HL-60/S4 (cell line): ENCODE measurements around the gene NDUFA8.

Experiments used
- in situ Hi-C: fragments of 300-500 bp; cut with MboI; formaldehyde crosslinking; loops from 2 replicates; pipeline ENCODE4 v1.14.3; 2022; ENCODE audit warnings: low sequenced_read_pairs

The NDUFA8 gene

DNA sequence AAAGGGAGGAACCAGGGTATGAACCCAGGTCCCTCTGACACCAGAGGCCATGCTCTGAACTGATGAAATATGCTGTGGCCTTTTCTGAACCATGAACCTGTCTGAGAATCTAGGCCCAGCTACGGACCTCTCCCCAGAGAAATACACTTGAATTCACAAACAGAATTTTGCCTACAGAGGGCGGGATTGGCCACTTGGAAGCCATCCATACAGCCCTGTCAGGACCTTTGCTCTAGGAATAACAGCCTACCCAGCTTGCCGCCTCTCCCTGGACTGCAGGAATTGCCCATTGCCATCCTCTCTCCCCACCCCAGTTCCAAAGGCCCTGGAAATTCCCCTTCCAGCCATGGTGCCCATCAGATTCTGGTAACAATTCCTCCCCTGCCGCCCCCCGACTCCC lies 26.7 kb upstream of the NDUFA8 start:
- in situ Hi-C loops: no loop called here

- in situ Hi-C loops: no loop called here
Observed at GRCh38 chr9:122184551-122184950, 25.0 kb upstream of the NDUFA8 start.

DNA sequence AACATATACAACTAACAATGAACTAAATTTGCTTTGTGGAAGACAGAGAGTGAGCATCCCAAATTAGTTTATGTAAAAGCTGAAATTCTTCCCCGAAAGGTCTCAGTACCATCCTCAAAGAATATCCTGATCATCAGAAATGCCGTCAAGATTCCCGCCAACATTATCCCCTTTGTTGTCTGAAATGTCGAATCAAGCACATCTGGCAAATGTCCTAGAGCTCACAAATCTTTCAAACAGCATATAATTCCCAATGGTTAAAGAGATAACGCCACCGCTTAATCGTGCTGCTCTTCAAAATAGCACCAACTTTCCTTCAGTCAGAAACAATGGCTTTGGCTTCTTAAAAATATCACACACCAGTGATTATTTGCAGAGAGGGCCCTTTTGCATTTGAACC lies 23.9 kb upstream of the NDUFA8 start:
- in situ Hi-C loops: no loop called here

DNA sequence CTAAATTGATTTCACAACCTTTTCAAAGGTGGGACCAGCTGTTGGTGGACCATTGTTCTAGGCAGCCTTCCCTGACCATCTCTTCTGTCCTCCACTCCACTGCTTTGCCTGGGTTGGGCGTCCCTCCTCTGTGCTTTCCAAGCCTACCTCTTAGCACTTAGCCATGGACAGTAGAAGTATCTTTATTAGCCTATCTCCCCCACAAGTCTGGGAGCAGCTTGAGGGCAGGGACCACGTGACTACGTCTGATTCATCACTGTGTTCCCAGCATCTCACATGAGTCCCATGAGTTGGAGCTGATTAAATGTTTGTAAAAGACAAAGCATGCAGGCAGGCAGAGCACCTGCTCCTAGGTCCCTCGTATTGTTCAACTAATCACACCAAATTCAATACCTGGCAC lies 21.1 kb upstream of the NDUFA8 start:
- in situ Hi-C loops: no loop called here

DNA sequence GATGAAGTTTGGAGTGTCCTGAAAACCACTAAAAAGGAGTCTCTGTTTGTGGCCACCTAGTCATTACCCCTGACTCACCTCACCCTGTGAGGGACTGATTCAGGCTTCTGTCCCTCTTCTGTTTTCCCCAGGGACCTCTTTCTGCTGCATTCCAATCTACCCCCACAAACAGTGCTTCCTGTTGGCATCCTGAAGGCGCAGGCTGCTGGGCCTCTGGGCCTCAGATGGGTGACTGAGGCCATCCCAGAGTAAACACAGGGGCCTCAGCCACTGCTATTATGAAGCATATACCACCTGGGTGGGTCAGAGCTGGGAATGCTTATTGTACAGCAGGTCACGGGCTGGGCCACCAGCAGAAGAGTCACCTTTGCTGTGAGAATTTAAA lies 20.1 kb upstream of the NDUFA8 start:
- in situ Hi-C loops: no loop called here

DNA sequence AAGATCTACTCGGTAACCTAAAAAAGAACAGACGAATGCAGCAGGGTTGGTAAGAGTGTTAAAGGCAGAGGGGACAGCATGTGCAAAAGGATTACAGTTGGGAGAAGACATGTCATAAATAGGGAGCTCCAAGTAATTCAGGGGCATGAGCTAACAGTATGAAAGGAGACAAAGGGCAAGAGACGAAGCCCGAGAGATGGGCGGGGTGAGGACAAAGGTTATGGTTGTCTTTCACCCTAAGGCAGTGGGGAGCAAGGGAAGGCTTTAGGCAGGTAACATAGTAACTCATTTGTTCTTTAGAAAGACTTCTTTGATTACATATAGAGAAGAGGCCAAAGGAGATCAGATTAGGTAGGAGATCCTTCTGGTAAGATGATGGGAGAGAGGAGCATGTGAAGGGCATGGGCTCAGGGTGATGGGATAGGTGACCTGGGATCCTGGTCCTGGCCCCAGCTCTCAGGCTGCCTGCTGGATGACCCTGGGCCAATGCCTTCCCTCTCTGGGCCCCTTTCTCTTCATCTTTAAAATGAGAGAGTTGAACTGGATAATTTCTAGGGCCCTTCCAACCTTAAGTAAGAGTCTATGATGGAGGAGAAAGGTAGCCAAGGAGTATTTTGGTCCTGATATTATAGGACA lies 19.6 kb upstream of the NDUFA8 start:
- in situ Hi-C loops: no loop called here

- in situ Hi-C loops: no loop called here
Observed at GRCh38 chr9:122176916-122177315, 17.3 kb upstream of the NDUFA8 start.

DNA sequence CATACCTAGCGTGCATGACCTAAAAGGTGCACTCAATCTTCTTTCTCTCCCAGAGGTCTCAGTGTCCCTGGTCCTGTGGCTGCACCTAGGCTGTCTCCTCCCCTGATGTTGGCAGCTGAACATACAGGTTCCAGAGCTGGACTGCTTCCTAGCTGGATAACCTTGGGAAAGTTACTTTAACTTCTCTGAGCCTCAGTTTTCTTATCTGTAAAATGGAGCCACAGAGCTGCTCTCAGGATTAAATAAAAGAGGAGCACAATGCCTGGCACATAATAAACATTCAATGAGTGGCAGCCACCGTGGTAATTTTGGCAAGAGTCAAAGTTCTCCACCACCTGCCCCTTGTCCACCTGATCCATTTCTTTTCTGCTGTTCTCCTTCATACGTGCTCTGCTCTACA lies 14.1 kb upstream of the NDUFA8 start:
- in situ Hi-C loops: no loop called here

GRCh38 chr9:122172131-122172530 lies 12.6 kb upstream of the NDUFA8 start:
- in situ Hi-C loops: no loop called here

DNA sequence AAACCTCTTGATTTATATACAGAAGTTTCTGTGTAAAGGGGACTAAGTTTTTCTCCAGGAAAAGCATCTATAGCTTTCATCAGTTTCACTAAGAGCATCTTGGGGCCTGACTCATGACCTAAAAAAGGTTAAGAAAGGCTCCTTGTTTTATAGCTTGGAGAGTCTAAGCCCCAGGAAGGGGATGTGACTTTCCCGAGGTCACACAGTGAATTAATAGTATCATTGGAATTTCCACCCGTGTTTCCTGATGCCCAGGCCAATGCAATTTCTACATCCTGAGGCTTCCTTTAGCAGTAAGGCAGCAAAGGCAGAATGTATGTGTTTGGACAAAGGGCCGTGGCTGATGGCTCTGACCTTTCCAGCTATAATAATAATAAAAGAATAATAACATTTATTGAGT lies 8.8 kb upstream of the NDUFA8 start:
- in situ Hi-C loops: no loop called here

GRCh38 chr9:122164286-122164685 lies 4.7 kb upstream of the NDUFA8 start:
- in situ Hi-C loops: no loop called here

DNA sequence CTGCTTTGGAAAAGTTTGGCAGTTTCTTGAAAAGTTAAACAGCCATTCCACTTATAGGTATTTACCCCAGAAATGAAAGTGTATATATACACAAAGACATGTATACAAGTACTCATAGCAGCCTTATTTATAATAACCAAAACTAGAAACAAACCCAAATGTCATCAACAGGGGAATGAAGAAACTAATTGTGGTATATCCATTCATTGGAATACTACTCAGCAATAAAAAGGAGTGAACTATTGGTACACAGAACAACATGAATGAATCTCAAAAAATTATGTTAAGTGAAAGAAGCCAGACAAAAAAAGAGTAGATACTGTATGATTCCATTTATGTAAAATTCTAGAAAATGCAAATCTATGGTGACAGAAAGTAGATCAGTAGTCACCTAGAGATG lies 2.8 kb upstream of the NDUFA8 start:
- in situ Hi-C loops: no loop called here

- in situ Hi-C loops: no loop called here
Observed at GRCh38 chr9:122159925-122160246, 307 bp upstream of the NDUFA8 start.

DNA sequence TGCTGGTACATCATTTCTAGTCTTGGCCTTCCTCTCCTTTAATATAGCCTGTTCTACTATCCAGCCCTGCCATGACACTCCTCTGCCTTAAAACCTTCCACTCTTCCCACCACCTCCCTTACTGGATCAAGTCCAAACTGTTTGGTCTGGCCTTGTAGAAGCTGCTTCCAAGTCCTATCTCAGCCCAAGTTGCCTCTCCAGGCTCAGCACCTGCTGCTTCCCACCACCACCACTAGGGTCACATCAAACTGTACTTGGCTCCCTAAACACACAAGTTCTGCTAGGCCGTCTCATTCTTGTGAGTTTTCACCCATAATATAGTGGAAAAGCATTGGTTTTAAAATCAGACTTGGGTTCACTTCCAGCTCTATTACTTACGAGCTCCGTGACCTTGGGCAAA lies 1.4 kb downstream of the NDUFA8 start:
- in situ Hi-C loops: no loop called here

- in situ Hi-C loops: no loop called here
Observed at GRCh38 chr9:122155796-122156195, 3.8 kb downstream of the NDUFA8 start.

GRCh38 chr9:122151267-122151828 lies 8.2 kb downstream of the NDUFA8 start:
- in situ Hi-C loops: no loop called here

- in situ Hi-C loops: no loop called here
Observed at GRCh38 chr9:122145592-122145863, 14.1 kb downstream of the NDUFA8 start.

- in situ Hi-C loops: no loop called here
Observed at GRCh38 chr9:122144836-122145591, 14.6 kb downstream of the NDUFA8 start.

- in situ Hi-C loops: no loop called here
Observed at GRCh38 chr9:122143876-122144405, 15.6 kb downstream of the NDUFA8 start.

DNA sequence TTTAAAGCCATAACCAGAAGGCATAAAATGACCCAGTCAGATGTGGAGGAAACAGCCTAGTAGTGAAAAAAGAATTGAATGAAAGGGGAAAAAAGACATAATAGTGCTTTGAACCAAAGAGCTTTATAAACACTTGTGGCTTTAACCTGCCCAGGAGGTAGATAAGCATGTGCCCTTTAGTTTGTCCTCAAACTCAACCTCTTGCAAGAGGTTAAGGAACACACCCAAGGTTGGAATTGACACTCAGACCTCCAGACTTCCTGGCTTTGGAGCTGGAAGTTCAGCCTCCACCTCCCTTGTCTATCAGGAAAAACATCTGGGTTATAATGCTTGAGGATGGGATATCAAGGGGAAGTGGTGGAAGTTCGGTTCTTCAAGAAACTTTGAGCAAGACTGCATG lies 16.3 kb downstream of the NDUFA8 start:
- in situ Hi-C loops: no loop called here

DNA sequence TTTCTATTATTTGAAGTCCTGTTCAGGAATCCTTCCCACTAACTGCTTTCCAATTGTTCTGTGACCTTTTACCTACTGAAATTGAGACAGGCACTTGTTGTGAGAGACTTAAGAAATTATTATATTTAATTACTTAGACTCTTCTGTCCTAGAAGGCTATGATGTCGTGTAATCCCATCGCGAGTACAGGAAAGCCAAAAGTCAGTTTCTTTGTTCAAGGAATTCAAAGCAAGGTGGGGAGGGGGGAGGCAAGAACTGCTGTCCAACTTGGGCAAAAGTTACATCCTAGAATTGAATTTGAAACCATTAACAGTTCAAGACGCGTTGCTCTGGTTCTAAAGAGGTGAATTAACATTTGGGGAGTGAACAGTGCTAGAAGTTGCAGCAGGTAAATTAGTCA lies 17.9 kb downstream of the NDUFA8 start:
- in situ Hi-C loops: no loop called here

DNA sequence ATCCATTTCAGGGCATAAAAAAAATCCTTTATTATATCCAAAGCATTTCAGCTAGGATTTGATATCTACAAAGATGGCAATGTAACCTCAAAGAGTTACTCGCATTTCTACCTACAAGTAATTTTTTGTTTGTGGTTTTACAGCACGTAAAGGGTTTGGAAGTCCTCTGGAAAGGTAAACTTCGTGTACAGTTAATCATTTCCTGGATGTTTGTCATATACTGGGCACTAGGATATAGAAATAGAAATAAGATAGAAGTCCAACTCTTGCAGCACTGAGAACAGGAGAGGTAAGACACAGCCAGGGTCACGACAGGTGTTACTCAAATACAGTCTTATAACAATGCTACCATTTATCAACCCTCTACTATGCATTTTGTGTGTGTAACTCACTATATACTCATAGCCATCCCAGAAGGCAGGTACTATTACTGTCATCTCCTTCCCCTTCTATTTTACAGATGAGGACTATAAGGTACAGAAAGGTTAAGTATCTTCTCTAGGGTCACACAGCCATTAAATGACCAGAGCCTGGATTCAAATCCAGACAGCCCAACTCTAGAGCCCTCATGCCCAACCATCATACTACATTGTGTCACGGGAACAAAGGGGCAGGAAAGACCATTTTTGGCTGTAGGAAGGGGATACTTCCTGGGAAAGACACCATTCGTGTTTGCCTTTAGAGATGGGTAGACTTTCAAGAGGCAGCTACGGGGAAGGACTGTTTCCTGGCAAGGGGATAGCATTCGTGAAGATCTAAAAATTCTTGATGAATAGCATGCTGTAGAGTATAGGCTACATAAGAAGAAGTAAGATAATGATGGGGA lies 19.0 kb downstream of the NDUFA8 start:
- in situ Hi-C loops: no loop called here
